Skeletal muscle satellite cell (primary cell): ENCODE results near the gene VTA1.
"Not testable (repeated sequence)": the region's sequence is repeated elsewhere in the genome, so short reads cannot be mapped to it uniquely, and the experiment has no call there.

Experiments used
- H3K27me3 ChIP-seq: 2 replicates; pipeline ENCODE4 v1.7.0; 2013; ENCODE audit warnings: low read length; ENCODE audit not compliant: control insufficient read depth, insufficient read depth
- H3K36me3 ChIP-seq: 2 replicates; pipeline ENCODE4 v1.7.0; 2013; ENCODE audit warnings: mild to moderate bottlenecking, control low read depth, low read length; ENCODE audit not compliant: insufficient read depth
- H3K4me1 ChIP-seq: 2 replicates; pipeline ENCODE4 v1.7.0; 2013; ENCODE audit warnings: low read length; ENCODE audit not compliant: control insufficient read depth, insufficient read depth
- H3K4me2 ChIP-seq: 2 replicates; pipeline ENCODE4 v1.7.0; 2013; ENCODE audit warnings: mild to moderate bottlenecking, low read length
- H3K4me3 ChIP-seq: 2 replicates; pipeline ENCODE4 v1.7.0; 2013; ENCODE audit warnings: low read length
- H3K9ac ChIP-seq: 2 replicates; pipeline ENCODE4 v1.7.0; 2013; ENCODE audit warnings: mild to moderate bottlenecking, low read depth, low read length, moderate library complexity
- H3K9me3 ChIP-seq: replicated peaks from 2 replicates; pipeline ENCODE4 v1.7.0; 2013; ENCODE audit warnings: mild to moderate bottlenecking, control low read depth, low read length

Gene VTA1

DNA sequence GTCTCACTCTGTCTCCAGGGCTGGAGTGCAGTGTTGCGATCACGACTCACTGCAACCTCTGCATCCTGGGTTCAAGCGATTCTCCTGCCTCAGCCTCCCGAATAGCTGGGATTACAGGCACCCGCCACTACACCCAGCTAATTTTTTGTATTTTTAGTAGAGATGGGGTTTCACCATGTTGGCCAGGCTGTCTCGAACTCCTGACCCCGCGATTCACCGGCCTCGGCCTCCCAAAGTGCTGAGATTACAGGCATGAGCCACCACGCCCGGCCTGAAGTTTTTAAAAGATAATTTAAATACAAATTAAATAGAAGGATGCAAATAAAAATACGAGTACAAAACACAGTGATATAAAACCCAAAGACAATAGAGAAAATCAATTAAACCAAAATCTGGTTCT lies 5.5 kb upstream of the VTA1 start:
- H3K4me1 ChIP-seq, H3K4me2 ChIP-seq, H3K9me3 ChIP-seq, H3K27me3 ChIP-seq, H3K9ac ChIP-seq, H3K4me3 ChIP-seq, H3K36me3 ChIP-seq: not testable (repeated sequence)

- H3K9ac ChIP-seq, result peak overlapping the region; percentile 35
- no peak overlapping the region for H3K4me3 ChIP-seq
- H3K4me1 ChIP-seq, result peaks cover 37% of the 10 kb centered on the region
- no peaks in the 10 kb centered on the region for H3K36me3 ChIP-seq
- H3K9me3 ChIP-seq, result no peaks in the 10 kb centered on the region
- no peaks in the 10 kb centered on the region for H3K27me3 ChIP-seq
- H3K4me2 ChIP-seq, result peak overlapping the region; percentile 56
Measured at GRCh38 chr6:142152746-142153145, 5.7 kb downstream of the VTA1 start.

GRCh38 chr6:142153196-142153595 lies 6.1 kb downstream of the VTA1 start:
- H3K36me3 ChIP-seq, result no peaks in the 10 kb centered on the region
- H3K27me3 ChIP-seq, result no peaks in the 10 kb centered on the region
- H3K4me2 ChIP-seq, result peak overlapping the region; percentile 56
- H3K9me3 ChIP-seq, result no peaks in the 10 kb centered on the region
- peak overlapping the region; percentile 6 for H3K9ac ChIP-seq
- no peak overlapping the region for H3K4me3 ChIP-seq
- H3K4me1 ChIP-seq, result peaks cover 34% of the 10 kb centered on the region

DNA sequence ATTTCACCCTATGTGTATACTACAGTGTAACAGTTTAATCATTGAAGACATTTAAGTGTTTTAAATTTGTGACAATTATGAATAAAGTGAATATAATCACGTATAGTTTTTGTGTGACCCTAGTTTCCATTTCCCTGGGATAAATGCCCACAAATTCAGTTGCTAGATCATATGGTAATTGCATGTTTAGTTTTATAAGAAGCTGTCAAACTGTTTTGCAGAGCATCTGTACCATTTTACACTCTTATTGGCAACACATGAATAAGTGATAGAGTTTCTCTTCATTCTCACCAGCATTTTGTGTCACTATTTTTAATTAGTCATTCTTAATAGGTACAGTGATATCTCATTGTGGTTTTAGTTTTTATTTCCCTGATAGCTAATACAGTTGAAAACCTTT lies 7.3 kb downstream of the VTA1 start:
- H3K4me3 ChIP-seq, result no peak overlapping the region
- H3K4me1 ChIP-seq, result peaks cover 24% of the 10 kb centered on the region
- no peak overlapping the region for H3K9ac ChIP-seq

GRCh38 chr6:142155091-142155490 lies 8.0 kb downstream of the VTA1 start:
- Histone ChIP-seq H3K9me3 (no peaks in the 10 kb centered on the region), H3K27me3 (no peaks in the 10 kb centered on the region), H3K4me2 (no peak overlapping the region), H3K4me3 (no peak overlapping the region), H3K4me1 (peaks cover 24% of the 10 kb centered on the region), H3K36me3 (no peaks in the 10 kb centered on the region), H3K9ac (no peak overlapping the region)

More for the DNA sequence above, 7.3 kb downstream of the VTA1 start:
- H3K27me3 ChIP-seq, result no peaks in the 10 kb centered on the region
- H3K4me2 ChIP-seq, result no peak overlapping the region
- no peaks in the 10 kb centered on the region for H3K36me3 ChIP-seq
- no peaks in the 10 kb centered on the region for H3K9me3 ChIP-seq

DNA sequence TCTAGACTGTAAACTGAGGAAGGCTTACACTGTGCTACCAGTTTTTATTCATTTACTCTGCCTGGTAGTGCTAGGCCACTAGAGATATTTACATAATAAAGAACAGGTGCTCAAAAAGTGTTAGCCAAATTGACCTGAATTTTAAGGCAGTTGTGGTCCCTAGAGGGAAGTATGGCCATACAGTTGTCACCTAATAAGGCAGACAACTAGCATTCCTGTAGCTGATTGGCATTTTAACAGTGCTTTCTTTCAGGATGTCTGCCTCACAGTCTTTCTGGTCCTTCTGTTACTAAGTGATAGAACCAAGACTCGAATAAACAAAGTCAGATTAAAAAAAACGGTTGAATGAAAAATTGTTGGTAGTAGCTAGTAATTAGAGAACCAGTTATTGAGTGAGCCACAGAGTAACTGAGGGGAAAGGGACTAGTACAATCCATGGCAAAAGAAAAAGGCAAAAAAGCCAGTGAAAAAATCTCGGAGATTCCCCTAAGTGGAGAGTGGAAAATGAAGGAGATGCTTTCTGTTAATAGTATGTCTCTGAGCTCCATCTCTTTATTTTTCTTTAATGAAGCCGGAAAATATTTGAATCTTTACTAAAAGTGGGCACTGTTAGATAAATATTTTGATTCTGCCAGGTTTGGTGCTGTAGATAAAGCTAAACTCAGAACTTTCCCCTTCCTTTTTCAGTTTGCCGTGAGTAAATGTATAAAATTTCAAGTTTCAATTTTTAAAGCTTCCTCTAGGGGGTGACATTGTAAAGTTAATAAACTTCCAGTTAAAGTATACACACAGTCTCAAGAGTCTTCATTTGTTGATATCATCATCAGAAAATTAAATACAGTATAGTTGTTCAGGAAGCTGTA lies 9.1 kb downstream of the VTA1 start:
- Histone ChIP-seq H3K36me3 (no peaks in the 10 kb centered on the region), H3K27me3 (no peaks in the 10 kb centered on the region), H3K4me3 (no peak overlapping the region), H3K4me2 (no peak overlapping the region), H3K4me1 (peaks cover 24% of the 10 kb centered on the region), H3K9me3 (no peaks in the 10 kb centered on the region), H3K9ac (no peak overlapping the region)

- not testable (repeated sequence) for H3K9me3 ChIP-seq, H3K4me3 ChIP-seq, H3K9ac ChIP-seq, H3K36me3 ChIP-seq, H3K4me2 ChIP-seq, H3K27me3 ChIP-seq
- peaks cover 24% of the 10 kb centered on the region for H3K4me1 ChIP-seq
Measured at GRCh38 chr6:142156758-142157068, 9.7 kb downstream of the VTA1 start.

GRCh38 chr6:142162780-142163179 lies 15.7 kb downstream of the VTA1 start:
- Histone ChIP-seq H3K4me1 (peaks cover 10% of the 10 kb centered on the region), H3K4me2 (no peak overlapping the region), H3K9ac (no peak overlapping the region), H3K36me3 (peaks cover 3% of the 10 kb centered on the region), H3K27me3 (no peaks in the 10 kb centered on the region), H3K4me3 (no peak overlapping the region), H3K9me3 (no peaks in the 10 kb centered on the region)

DNA sequence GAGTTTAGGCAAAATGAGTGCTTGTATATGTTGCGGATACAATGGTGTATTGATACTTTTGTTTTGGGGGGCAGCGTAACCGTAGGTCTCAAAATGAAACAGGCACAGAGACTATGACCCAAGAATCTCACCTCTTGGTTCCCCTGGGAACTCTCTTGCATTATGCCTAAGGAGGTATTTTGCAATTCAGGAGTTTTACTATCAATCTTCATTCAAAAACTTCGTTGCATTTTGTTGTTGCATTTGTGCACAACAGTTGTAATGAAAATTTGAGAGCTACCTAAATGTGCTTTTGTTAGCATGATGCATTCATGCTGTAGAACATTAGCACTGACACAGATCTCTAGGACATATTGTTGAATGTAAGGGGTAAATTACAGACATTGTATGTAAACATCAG lies 18.2 kb downstream of the VTA1 start:
- Histone ChIP-seq H3K9ac (no peak overlapping the region), H3K4me3 (no peak overlapping the region), H3K4me2 (no peak overlapping the region)

DNA sequence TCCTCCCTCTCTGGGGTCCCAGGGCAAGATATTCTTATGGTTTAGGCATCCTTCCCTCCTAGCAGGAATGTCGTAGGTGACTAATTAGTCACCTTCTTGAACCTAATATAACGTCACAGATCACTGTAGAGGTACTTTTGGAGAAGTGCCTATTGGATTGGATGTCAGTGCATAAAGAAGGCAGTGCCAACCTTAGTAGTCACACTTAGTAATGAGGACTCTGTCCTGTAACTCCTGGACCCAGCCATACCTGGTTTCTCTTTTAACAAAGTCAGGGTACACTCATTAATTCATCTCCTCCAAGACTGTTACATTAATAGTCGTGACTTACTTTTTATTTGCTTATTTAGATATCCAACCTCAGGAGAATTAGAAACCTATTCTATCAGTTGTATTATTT lies 20.0 kb downstream of the VTA1 start:
- Histone ChIP-seq H3K36me3 (peaks cover 17% of the 10 kb centered on the region), H3K4me1 (peaks cover 9% of the 10 kb centered on the region), H3K27me3 (no peaks in the 10 kb centered on the region), H3K4me2 (no peak overlapping the region), H3K9me3 (no peaks in the 10 kb centered on the region), H3K4me3 (no peak overlapping the region), H3K9ac (no peak overlapping the region)

More for the DNA sequence above, 18.2 kb downstream of the VTA1 start:
- peaks cover 10% of the 10 kb centered on the region for H3K4me1 ChIP-seq
- H3K27me3 ChIP-seq, result no peaks in the 10 kb centered on the region
- H3K36me3 ChIP-seq, result peaks cover 12% of the 10 kb centered on the region
- no peaks in the 10 kb centered on the region for H3K9me3 ChIP-seq

DNA sequence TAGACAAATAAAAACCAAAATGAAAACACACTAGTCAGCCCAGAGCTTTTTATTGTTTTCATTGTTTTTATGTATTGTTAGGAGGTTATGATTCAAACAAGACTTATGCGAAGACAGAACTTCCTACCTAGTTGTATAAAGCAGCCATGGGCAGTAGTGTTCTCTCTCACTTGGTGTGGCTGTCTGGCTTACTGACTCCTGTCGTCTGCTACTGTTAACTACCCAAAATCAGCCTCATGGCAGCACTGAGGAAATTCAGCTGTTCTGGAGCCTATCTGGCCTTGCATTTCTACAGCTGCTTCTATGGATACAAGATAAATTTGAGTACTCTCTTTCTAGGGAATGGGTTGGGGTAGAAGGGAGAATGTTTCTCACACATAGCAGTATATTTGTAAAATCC lies 20.4 kb downstream of the VTA1 start:
- no peak overlapping the region for H3K9ac ChIP-seq
- no peaks in the 10 kb centered on the region for H3K27me3 ChIP-seq
- H3K4me2 ChIP-seq, result no peak overlapping the region
- peaks cover 18% of the 10 kb centered on the region for H3K36me3 ChIP-seq
- peaks cover 5% of the 10 kb centered on the region for H3K4me1 ChIP-seq
- H3K4me3 ChIP-seq, result no peak overlapping the region
- H3K9me3 ChIP-seq, result no peaks in the 10 kb centered on the region

DNA sequence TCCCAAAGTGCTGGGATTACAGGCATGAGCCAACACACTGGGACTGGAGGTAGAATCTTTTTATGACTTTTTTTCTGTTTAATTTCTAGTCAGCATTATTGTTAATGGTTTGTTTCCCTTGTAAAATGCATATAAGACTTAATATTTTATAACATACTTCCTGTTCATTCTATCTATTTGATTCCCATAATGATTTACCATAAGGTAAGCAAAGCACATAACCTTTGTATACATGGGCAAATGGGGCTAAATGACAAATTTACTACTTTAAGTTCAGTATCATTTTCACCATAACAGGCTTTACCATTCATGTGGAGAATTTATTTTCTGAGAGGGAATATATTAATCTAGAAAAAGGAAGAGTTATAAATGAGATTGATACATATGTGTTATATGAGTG lies 24.3 kb downstream of the VTA1 start:
- Histone ChIP-seq H3K4me3 (no peak overlapping the region), H3K4me2 (no peak overlapping the region), H3K9ac (no peak overlapping the region), H3K27me3 (no peaks in the 10 kb centered on the region), H3K36me3 (peaks cover 38% of the 10 kb centered on the region), H3K4me1 (no peaks in the 10 kb centered on the region), H3K9me3 (no peaks in the 10 kb centered on the region)
